Left ventricle myocardium inferior (tissue), 1 donor: ENCODE results near the gene PET117. TPM values are rescaled to one million over a fixed set of nuclear protein-coding genes. Genes with fewer than 3 reads are reported as not detected.

ENCODE experiments used
- DNase-seq: peaks from one replicate; pipeline ENCODE4 v3.0.0-alpha.2; 2020
- H3K27ac ChIP-seq: fragments of 200-600 bp; replicated peaks from 2 replicates; pipeline ENCODE4 v1.8.0; 2021
- H3K27me3 ChIP-seq: fragments of 200-600 bp; 2 replicates; pipeline ENCODE4 v1.8.0; 2021; ENCODE audit warnings: low read depth
- H3K36me3 ChIP-seq: fragments of 200-600 bp; 2 replicates; pipeline ENCODE4 v1.8.0; 2021
- H3K4me1 ChIP-seq: fragments of 200-600 bp; 2 replicates; pipeline ENCODE4 v1.8.0; 2021
- H3K4me3 ChIP-seq: fragments of 200-600 bp; 2 replicates; pipeline ENCODE4 v1.8.0; 2021; ENCODE audit warnings: mild to moderate bottlenecking, moderate library complexity
- H3K9me3 ChIP-seq: fragments of 200-600 bp; replicated peaks from 2 replicates; pipeline ENCODE4 v1.8.0; 2021
- intact Hi-C: fragments of 100-400 bp; cut with micrococcal nuclease; formaldehyde crosslinking; loops from one replicate; pipeline ENCODE4 v1.11.0; 2022
- total RNA-seq: library from RNA; stranded (reverse); fragmentation: NEBNext Ultra II Directional; extraction: Animal tissue kit (Norgen Biotek cat#: 25700); gene quantifications from one replicate; pipeline ENCODE4 v1.2.1, GENCODE V29; 2021
- TF ChIP-seq, protein P1 (sequence below): fragments of 200-600 bp; IDR thresholded peaks from 2 replicates; pipeline ENCODE4 v1.8.0; 2021; ENCODE audit warnings: antibody characterized with exemption, mild to moderate bottlenecking, borderline replicate concordance
- donor health status: DM: no; HTN: yes; CAD: no; lungs with severe emphysema.

PET117 gene
- total RNA-seq, 1 donor from 2014 or later, result 9.1 TPM

DNA sequence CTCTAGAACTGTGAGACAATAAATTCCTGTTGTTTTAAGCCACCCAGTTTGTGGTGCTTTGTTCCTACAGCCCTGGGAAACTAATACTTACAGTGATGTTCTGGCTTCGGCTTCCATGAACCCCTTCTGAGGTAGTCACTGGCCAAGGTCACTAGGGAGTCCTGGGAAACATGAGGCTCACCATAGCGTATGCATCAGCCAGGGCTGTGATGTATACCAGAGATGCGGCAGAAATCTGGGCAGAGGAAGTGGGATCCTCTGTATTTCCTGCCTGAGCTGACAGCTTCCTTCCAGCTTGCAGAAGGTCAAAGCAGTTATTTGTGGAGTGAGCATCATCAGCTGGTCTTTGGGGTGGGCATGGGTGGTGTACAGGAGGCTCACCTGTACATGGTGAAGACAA is 27.9 kb downstream of the PET117 start:
- H3K27ac ChIP-seq, result no peak overlapping the region
- intact Hi-C loops, result no loop called here
- no peaks in the 10 kb centered on the region for H3K27me3 ChIP-seq
- H3K36me3 ChIP-seq, result peaks cover 51% of the 10 kb centered on the region
- H3K4me3 ChIP-seq, result no peak overlapping the region
- no peaks in the 10 kb centered on the region for H3K9me3 ChIP-seq
- DNase-seq, result no peak
- TF ChIP-seq, protein P1, sequence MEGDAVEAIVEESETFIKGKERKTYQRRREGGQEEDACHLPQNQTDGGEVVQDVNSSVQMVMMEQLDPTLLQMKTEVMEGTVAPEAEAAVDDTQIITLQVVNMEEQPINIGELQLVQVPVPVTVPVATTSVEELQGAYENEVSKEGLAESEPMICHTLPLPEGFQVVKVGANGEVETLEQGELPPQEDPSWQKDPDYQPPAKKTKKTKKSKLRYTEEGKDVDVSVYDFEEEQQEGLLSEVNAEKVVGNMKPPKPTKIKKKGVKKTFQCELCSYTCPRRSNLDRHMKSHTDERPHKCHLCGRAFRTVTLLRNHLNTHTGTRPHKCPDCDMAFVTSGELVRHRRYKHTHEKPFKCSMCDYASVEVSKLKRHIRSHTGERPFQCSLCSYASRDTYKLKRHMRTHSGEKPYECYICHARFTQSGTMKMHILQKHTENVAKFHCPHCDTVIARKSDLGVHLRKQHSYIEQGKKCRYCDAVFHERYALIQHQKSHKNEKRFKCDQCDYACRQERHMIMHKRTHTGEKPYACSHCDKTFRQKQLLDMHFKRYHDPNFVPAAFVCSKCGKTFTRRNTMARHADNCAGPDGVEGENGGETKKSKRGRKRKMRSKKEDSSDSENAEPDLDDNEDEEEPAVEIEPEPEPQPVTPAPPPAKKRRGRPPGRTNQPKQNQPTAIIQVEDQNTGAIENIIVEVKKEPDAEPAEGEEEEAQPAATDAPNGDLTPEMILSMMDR, result no peak
- peaks cover 9% of the 10 kb centered on the region for H3K4me1 ChIP-seq

DNA sequence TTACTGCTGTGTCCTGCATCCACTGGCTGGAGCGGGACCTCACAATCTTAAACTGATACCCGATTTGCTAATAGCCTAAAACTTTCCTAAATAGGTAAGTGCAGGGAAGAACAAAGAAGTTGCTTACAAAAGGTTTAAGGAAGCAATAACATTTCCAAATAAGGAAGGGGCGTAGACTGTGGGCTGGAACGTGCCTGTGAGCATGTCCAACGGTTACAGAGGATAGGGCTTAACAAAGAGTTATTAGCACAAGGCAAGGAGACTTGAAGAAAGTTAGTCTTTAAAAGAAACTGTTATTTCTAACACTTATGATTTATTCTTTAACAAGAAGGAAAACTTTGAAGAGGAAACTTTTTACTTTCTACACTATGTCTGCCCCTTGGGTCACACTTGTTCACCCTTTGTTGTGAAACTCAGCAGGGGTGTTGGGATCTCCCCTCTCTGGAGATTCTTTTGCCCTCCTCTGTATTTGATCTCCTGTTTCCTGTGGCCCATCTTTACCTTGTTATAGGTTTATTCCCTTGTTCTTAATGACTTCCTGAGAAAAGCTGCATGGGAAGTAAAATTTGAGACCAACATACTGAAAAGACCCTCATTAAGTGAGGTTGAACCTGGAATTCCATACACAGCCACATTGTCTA is 28.7 kb downstream of the PET117 start:
- TF ChIP-seq, protein P1, result no peak
- Histone ChIP-seq H3K27me3 (no peaks in the 10 kb centered on the region), H3K4me1 (peaks cover 9% of the 10 kb centered on the region), H3K4me3 (no peak overlapping the region), H3K27ac (no peak overlapping the region), H3K36me3 (peaks cover 50% of the 10 kb centered on the region), H3K9me3 (no peaks in the 10 kb centered on the region)
- intact Hi-C loops, result no loop called here
- DNase-seq, result no peak

DNA sequence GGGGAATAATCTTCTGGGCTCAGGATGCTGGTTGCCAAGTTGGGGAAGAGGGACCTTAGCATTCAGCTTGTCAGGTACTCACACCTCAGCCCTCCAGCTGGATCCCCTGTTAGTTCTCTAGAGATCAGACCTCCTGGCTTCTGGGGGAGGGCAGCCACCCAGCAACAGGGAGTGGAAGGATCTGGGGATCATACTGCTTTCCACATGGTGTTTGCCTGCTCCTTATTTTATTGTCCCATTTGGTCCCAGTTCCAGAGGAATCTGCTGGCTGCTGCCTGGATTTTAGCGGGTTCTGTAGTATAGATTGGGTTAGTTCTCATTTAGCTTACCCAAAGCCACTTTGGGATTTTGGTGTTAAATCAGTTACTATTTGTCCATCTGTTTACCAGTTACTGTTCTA is 29.3 kb downstream of the PET117 start:
- H3K9me3 ChIP-seq, result no peaks in the 10 kb centered on the region
- H3K4me3 ChIP-seq, result no peak overlapping the region
- peaks cover 9% of the 10 kb centered on the region for H3K4me1 ChIP-seq
- peaks cover 50% of the 10 kb centered on the region for H3K36me3 ChIP-seq
- no peak for DNase-seq
- intact Hi-C loops, result no loop called here
- H3K27ac ChIP-seq, result no peak overlapping the region
- H3K27me3 ChIP-seq, result no peaks in the 10 kb centered on the region
- TF ChIP-seq, protein P1, result no peak

DNA sequence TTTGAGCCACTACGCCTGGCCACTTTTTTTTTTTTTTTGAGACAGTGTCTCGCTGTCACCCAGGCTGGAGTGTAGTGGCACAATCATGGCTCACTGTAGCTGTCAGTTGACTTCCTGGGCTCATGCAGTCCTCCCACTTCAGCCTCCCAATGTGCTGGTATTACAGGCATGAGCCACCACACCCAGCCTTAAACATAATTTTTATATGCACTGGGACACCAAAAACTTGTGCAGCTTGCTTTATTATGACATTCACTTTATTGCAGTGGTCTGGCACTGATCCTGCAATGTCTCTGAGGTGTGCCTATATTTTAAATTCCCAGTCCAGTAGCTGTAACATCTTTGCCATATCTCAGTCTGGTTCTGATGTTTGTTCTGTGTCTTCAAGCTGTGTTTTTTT is 34.7 kb downstream of the PET117 start:
- DNase-seq, result no peak
- TF ChIP-seq, protein P1, result no peak
- Histone ChIP-seq H3K9me3 (no peaks in the 10 kb centered on the region), H3K36me3 (peaks cover 21% of the 10 kb centered on the region), H3K4me3 (no peak overlapping the region), H3K4me1 (no peaks in the 10 kb centered on the region), H3K27me3 (no peaks in the 10 kb centered on the region), H3K27ac (no peak overlapping the region)
- intact Hi-C loops, result no loop called here

DNA sequence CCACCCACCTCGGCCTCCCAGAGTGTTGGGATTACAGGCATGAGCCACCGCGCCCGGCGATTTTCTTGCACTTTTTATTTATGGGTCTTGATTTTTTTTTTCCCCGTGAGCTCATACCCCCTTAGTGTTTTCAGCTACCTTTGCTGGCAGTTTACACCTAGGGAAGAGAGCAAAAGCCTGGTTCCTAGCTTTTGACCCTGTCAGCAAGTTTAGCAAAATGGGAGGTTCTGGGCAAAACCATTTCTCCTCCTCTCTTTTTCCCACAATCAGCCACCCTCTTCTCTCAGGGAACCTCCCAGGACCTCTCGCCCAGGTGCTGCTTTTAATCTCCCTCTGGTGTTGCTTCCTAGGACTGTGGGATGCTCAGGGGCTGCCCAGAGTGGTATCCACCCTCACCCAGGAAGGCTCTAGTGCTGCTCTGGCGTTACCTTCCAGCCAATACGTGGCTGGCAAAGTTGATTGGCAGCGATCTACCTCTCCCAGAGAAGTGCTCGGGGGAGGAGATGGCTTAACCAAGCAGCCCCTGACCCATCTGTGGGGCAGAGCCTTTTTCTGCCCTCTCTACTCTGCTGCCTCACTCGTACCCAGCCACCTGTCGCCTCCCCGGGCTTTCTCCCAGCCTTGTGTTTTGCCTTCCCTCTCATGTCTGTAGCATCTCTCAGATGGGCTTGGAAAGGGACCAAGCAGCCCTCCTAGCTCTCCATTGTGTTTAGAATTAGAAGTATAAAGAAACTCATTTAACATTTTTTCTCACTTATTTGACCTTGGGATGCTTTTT is 37.4 kb downstream of the PET117 start:
- Histone ChIP-seq H3K4me3 (no peak overlapping the region), H3K27me3 (no peaks in the 10 kb centered on the region), H3K27ac (no peak overlapping the region), H3K36me3 (peaks cover 33% of the 10 kb centered on the region), H3K9me3 (peaks cover 10% of the 10 kb centered on the region), H3K4me1 (no peaks in the 10 kb centered on the region)
- intact Hi-C loops, result no loop called here
- TF ChIP-seq, protein P1, result no peak
- no peak for DNase-seq
